ENCODE results near the gene SETD7. TPM values are rescaled to one million over a fixed set of nuclear protein-coding genes. Genes with fewer than 3 reads are reported as not detected.

SETD7 gene
- total and polyA plus RNA-seq, 8 donors: 9.7 to 96.9 (median 31.5) TPM

DNA sequence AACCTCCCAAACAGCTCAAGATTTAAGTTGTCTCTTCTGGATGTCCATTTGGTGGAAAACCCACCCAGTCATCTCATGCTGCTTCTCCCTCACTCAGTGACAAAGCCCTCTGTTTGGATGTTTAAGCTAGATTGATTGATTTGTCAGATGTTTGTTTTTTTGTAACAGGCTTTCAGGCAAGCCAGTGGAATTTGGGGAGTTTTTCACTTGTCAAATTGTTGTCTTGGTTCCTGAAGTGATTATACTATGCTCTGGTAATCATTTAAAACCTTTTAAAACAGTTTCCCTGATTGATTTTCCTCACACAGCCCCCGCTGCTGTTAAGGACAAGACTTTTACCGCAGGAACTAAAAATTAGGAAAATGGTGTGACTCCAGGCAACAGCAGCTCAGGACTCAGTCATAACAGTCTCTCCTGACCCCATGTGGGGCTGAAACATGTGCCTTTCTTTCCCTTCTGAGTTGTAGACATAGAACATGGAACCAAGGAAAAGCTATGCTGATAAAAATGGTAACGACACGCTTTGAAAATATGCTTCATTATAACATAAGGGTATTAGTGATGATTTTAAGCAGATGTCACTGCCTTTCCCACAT lies 40.8 kb upstream of the SETD7 start:
- Histone ChIP-seq H3K36me3 (no peaks in the 10 kb centered on the region), H3K4me3 (no peak overlapping the region), H3K4me1 (peaks cover 0 to 7% (median 0%) of the 10 kb centered on the region in 4 donors), H3K27ac (peak overlapping the region in 1 of 5 donors; percentile 12), H3K27me3 (no peaks in the 10 kb centered on the region), H3K9me3 (no peaks in the 10 kb centered on the region)
- WGBS, 5 donors: 55 to 65% (median 59%) methylated on average over 4 of the region's 4 CpGs
- intact Hi-C loops (cut with DNase I; ENCODE audit: low total_unique reads): no loop called here
- no peak for DNase-seq
- no peak for TF ChIP-seq POLR2A (IDR thresholded peaks at IDR 0.05)
- no peak for TF ChIP-seq POLR2AphosphoS5 (IDR thresholded peaks at IDR 0.05)
- TF ChIP-seq EP300 (IDR thresholded peaks at IDR 0.05): no peak
- TF ChIP-seq, protein P1, sequence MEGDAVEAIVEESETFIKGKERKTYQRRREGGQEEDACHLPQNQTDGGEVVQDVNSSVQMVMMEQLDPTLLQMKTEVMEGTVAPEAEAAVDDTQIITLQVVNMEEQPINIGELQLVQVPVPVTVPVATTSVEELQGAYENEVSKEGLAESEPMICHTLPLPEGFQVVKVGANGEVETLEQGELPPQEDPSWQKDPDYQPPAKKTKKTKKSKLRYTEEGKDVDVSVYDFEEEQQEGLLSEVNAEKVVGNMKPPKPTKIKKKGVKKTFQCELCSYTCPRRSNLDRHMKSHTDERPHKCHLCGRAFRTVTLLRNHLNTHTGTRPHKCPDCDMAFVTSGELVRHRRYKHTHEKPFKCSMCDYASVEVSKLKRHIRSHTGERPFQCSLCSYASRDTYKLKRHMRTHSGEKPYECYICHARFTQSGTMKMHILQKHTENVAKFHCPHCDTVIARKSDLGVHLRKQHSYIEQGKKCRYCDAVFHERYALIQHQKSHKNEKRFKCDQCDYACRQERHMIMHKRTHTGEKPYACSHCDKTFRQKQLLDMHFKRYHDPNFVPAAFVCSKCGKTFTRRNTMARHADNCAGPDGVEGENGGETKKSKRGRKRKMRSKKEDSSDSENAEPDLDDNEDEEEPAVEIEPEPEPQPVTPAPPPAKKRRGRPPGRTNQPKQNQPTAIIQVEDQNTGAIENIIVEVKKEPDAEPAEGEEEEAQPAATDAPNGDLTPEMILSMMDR (IDR thresholded peaks at IDR 0.05): no peak

DNA sequence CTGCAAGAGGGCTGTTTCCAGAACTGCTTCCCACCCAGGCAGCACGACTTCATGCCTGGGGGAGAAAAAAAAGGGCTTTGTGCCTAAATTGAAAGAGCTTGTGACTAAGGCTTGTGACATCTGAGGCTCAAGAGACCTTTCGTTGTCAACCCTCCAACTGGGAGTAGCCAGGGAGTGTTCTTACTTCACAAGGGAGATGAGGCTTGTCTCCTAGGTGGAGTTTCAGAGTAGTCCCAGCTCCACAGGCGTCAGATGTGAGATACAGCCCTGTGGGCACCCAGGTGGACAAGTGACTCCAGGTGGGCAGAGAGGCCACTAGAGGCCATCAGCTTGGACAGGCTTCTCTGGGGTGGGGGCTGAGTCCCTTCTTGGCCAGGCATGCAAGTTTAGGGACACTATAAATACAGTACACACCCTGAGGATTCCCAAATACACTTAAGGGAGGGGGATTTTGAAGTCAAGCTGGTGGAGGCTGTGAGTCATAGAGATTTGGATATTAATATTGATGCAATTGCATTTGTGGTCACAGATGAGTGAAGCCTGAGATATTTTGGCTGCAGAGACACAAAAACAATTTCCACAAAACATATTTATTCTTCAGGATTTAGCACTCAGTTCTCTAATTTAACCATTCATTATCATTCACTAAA lies 40.1 kb upstream of the SETD7 start:
- H3K4me1 ChIP-seq: peaks cover 0 to 7% (median 0%) of the 10 kb centered on the region in 4 donors
- WGBS, 5 donors: 54 to 71% (median 63%) methylated on average over 2 to 3 of the region's 3 CpGs
- no peak overlapping the region for H3K4me3 ChIP-seq
- H3K27ac ChIP-seq: no peak overlapping the region
- H3K27me3 ChIP-seq: no peaks in the 10 kb centered on the region
- no peak for DNase-seq
- H3K9me3 ChIP-seq: no peaks in the 10 kb centered on the region
- no peaks in the 10 kb centered on the region for H3K36me3 ChIP-seq
- intact Hi-C loops (cut with DNase I; ENCODE audit: low total_unique reads): no loop called here
- TF ChIP-seq, protein P1 (IDR thresholded peaks at IDR 0.05): no peak
- no peak for TF ChIP-seq EP300 (IDR thresholded peaks at IDR 0.05)
- no peak for TF ChIP-seq POLR2A (IDR thresholded peaks at IDR 0.05)
- TF ChIP-seq POLR2AphosphoS5 (IDR thresholded peaks at IDR 0.05): no peak

DNA sequence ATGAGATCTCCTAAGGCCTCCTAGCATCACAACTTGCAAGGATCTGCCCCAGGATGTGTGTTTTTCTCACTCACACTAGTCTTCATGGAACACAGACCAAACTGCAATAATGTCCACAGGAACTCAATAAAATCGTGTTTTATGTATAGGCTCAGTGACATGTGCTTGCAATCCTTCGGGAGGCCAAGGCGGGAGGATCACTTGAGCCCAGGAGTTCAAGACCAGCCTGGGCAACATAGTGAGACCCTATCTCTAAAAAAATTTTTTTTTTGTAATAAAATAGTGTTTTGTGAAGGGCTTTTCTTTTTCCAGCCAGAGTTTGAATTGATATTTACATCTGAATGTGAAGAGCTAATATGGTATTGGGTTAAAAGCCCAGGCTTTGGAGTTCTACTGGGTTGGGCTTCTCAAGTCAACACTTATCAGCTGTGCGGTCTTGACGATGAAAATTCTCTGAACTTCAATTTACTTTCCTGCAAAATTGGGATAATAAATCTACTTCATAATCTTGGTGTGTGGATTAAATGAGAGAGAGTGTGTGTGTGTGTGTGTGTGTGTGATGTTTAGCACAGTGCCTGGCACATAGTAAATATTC lies 38.7 kb upstream of the SETD7 start:
- Histone ChIP-seq H3K27ac (no peak overlapping the region), H3K36me3 (no peaks in the 10 kb centered on the region), H3K9me3 (no peaks in the 10 kb centered on the region), H3K27me3 (no peaks in the 10 kb centered on the region), H3K4me3 (no peak overlapping the region), H3K4me1 (peaks cover 0 to 7% (median 0%) of the 10 kb centered on the region in 4 donors)
- WGBS, 5 donors: 88 to 93% (median 89%) methylated on average over 5 of the region's 5 CpGs
- intact Hi-C loops (cut with DNase I; ENCODE audit: low total_unique reads): no loop called here
- DNase-seq: no peak
- TF ChIP-seq EP300 (IDR thresholded peaks at IDR 0.05) (no peak), POLR2AphosphoS5 (IDR thresholded peaks at IDR 0.05) (no peak), POLR2A (IDR thresholded peaks at IDR 0.05) (no peak)
- TF ChIP-seq, protein P1 (IDR thresholded peaks at IDR 0.05): no peak

DNA sequence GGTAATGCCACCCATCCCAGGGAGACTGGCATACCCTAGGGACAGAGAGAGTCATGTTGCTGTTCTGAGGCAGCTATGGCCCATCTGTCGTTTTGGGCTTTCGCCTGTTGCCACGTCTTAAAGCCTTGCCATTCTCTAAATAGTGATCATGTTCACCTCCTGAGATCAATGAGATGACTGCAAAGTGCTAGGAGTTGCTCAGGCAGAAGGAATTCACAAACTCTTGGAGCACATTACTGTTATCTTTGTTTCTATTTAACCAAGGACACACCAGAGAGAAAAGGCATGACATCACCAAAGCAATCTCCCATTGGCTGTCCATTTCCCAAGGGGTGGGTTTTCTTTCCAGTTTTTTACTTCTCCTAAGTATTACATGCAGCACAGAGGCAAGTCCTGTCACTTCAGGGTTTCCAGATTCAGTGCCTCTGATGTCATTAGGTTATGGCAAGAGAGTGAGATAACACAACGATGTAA lies 37.1 kb upstream of the SETD7 start:
- Histone ChIP-seq H3K9me3 (no peaks in the 10 kb centered on the region), H3K27ac (no peak overlapping the region), H3K27me3 (no peaks in the 10 kb centered on the region), H3K4me1 (peaks cover 0 to 7% (median 0%) of the 10 kb centered on the region in 4 donors), H3K36me3 (no peaks in the 10 kb centered on the region), H3K4me3 (no peak overlapping the region)
- intact Hi-C loops (cut with DNase I; ENCODE audit: low total_unique reads): no loop called here
- WGBS, 5 donors: 39 to 65% (median 42%) methylated on average over 4 of the region's 4 CpGs
- TF ChIP-seq POLR2A (IDR thresholded peaks at IDR 0.05) (no peak), EP300 (IDR thresholded peaks at IDR 0.05) (no peak), POLR2AphosphoS5 (IDR thresholded peaks at IDR 0.05) (no peak)
- TF ChIP-seq, protein P1 (IDR thresholded peaks at IDR 0.05): no peak
- DNase-seq: peak in 1 of 2 donors; percentile 62

All from stomach (tissue), 9 donors.